Hindlimb muscle (tissue), 1 donor: Measurements from ENCODE around the gene SLITRK1. TPM values are rescaled to one million over a fixed set of nuclear protein-coding genes. Genes with fewer than 3 reads are reported as not detected.

Experiments
- DNase-seq: peaks from one replicate; pipeline ENCODE4 v3.0.0-alpha.2; 2013
- polyA plus RNA-seq: library from polyadenylated mRNA; unstranded; fragments of 120-200 nt; gene quantifications from one replicate; pipeline ENCODE4 v1.2.1, GENCODE V29; 2013; ENCODE audit not compliant: insufficient read length

SLITRK1 gene, protein sequence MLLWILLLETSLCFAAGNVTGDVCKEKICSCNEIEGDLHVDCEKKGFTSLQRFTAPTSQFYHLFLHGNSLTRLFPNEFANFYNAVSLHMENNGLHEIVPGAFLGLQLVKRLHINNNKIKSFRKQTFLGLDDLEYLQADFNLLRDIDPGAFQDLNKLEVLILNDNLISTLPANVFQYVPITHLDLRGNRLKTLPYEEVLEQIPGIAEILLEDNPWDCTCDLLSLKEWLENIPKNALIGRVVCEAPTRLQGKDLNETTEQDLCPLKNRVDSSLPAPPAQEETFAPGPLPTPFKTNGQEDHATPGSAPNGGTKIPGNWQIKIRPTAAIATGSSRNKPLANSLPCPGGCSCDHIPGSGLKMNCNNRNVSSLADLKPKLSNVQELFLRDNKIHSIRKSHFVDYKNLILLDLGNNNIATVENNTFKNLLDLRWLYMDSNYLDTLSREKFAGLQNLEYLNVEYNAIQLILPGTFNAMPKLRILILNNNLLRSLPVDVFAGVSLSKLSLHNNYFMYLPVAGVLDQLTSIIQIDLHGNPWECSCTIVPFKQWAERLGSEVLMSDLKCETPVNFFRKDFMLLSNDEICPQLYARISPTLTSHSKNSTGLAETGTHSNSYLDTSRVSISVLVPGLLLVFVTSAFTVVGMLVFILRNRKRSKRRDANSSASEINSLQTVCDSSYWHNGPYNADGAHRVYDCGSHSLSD
- 0.10 TPM for polyA plus RNA-seq

DNA sequence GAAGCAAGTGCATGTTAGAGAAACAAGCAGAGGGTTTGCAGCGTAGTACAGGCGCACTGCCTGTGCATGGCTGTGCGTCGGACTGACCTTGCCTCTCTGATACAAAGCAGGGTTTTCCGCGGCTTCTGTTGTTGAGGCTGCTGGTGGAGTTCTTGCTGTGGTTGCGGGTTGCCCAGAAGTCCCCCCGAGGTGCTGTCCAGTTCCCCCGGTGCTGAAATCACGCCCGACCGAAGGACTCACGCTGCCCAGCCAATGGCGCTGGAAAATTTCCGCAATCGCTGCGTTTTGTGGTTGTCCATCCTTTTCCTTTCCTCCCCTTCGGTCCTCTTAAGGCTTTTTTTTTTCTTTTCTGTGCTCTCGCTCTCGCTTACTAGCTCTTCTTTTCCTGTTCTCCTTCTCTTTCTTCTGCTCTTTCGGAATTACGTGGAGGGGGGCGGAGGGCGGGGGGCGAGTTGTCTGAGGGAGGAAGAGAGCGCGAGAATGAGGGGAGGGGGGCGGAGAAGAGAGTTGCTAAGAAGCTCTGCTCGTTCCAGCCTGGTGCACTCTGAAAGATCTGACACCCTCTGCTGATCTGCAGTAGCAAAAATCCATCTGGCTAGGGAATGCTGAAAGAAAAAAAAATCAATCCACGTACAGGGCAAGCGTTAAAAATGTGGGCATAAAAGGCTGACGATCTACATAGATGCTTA, at the start of gene SLITRK1:
SLITRK1 (minus strand) TSS at position 558 of the 689 bp plus-strand sequence. CDS start 967 bp downstream, outside the sequence.
- peak; percentile 83 for DNase-seq

DNA sequence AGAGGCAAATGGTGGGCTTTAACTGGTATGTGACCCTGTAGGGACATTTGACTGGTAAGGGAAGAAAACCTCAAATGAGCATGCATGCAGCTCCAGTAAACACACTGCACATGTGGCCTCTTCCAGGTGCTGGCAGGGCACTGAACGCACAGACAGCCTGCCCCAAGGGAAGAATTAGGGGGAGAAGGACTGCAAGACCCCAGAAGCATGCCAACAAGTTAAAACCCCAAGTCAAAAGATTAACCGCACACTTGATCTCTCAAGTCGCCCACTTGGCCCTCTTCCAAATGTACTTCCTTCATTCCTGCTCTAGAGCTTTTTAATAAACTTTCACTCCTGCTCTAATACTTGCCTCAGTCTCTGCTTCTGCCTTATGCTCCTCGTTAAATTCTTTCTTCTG, 46.9 kb upstream of the SLITRK1 start:
- DNase-seq: no peak

DNA sequence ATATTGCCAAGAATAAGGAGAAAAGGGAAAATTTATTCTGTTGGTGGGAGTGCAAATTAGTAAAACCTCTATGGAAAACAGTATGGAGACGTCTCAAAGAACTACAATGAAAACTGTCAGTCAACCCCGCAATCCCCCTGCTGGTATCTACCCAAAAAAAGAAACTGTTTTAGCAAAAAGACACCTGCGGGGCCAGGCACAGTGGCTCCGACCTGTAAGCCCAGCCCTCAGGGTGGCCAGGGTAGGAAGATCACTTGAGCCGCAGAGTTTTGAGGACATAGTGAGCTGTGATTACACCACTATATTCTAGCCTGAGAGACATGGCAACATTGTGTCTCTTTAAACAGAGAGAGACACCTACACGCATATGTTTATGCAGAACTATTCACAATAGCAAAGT, 37.5 kb upstream of the SLITRK1 start:
- no peak for DNase-seq

DNA sequence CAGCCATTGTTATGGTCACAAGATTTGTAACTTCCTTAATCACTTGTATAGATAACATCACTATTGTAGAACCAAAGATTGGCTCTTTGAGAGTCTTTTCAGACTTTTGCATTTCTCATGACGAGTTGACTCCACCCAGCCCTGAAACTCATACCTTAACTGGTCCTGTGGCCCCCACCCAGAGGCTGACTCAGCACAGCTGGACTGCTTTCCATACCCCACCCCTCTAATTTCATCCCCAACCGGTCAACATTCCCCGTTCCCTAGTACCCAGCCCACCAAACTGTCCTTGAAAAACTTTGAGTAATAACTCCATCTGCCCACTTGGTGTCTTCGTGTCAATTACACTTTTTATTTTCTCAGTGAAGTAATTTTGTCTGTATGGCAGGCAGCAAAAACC, 32.1 kb upstream of the SLITRK1 start:
- DNase-seq: no peak

DNA sequence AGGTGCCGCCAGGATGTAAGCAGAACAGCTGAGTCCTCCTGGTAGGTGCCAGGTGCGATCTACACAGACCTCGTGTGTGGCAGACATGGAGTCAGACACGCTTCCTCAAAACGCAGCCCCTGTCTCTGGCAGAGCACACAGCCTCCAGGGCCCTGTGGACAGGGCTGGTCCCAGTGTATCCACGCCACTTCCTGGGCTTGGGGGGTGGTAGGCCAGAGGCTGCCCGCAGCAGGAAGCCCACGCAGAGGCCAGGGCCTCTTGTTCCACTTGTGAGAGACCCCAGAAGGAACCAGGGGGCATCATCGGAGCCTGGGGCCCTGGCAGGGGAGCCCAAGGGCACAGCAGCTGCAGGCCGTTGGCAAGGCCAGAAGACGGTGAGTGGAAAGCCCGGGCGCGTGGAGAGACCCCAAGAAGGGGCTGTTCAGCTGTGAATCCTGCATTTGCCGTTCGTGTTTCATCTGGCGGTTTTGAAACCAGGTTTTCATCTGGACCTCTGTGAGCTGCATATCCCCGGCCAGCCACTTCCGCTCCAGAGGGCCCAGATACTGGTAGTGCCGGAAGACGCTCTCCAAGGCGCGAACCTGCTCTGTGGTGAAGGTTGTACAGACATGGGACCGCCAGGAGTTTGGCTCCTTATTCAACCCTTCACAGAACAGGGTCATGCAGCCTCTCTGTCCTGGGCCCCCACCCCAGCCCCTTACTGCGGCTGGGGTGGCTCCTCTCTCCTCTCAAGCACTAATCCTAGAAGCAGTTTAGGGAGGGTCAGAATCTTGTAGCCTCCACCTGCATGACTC, 25.1 kb upstream of the SLITRK1 start:
- no peak for DNase-seq

DNA sequence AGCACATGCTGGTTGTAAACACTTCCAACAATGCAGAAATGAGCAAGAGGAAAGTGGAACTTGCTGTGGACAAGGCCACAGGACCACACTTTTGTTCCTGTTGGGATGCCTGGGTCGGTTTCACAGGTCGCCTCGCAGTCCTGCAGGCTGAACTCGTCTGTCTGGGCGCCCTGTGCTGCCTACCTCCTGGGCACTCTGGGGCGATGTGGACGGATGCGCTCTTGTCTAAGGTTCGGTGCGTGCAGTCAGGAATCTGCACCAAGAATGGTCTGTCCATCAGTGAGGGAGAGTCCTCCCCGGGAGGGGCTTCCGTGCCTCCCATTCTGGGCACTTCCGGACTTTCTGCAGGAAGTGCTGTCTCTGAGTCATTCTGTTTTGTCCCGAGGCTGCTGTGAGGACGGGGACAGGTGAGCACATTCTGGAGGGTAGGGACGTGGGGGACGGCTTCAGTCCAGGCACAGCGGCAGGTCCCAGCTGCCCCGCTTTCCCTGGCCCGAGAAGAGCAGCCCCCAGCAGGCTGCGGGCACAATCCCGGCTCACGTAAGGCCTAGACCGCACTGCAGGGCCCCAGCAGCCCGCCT, 24.1 kb upstream of the SLITRK1 start:
- no peak for DNase-seq

DNA sequence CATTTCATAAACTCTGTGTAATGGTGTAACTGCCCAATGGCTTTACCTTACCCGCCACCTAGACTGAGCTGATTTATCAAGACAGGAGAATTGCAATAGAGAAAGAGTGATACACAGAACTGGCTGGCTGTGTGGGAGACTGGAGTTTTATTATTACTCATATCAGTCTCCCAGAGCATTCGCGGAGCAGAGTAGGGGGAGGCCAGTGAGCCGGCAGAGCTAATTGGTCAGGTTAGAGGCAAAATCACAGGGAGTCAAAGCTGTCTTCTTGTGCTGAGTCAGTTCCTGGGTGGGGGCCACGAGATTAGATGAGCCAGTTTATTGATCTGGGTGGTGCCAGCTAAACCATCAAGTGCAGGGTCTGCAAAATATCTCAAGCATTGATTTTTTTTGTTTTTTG, 23.4 kb upstream of the SLITRK1 start:
- no peak for DNase-seq

DNA sequence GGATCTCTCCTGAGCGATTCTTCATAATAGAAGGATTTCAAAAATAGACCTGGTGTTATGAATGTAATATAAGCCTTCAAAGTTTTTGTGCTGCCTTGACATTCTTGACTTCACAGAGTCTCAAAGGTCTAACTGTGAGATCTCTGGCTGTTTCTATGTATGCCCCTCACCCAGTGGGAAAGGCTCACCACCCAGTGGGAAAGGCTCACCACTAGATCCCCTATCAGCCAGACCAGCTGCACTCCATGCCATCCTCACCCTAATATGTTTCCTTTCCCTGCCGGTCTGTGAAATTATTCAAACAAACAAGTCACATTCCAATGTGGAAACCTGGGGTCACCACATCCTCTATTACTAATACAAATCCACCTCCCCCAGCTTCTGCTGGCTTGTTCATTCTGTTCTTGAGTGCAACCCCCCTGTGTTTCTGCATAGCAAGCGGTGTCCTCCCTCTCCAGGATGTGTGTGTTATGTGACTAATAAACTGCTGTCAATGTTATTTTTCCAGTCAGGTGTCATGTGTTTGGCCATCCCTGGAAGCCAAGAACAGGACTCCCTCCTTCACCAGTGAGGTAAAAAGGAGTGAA, 13.8 kb upstream of the SLITRK1 start:
- no peak for DNase-seq

DNA sequence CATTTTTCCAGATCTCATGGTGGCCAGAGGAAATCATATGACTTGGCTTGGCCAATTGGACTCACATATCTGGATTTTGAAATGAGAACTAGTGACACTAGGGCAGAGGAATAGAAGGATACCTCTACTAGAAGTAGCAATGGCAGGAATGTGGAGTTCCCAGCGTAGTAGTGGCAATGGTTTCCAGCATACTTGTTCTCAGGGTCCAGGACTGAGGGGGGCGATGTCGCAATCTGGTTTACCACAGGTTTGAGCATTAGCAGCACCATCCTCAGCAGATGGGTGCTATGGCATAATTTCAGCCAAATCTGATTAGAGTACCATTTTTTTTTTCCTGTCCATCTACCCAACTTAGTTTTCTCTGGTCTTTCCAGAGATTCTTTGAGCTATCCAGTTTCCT, 8.1 kb upstream of the SLITRK1 start:
- DNase-seq: no peak

DNA sequence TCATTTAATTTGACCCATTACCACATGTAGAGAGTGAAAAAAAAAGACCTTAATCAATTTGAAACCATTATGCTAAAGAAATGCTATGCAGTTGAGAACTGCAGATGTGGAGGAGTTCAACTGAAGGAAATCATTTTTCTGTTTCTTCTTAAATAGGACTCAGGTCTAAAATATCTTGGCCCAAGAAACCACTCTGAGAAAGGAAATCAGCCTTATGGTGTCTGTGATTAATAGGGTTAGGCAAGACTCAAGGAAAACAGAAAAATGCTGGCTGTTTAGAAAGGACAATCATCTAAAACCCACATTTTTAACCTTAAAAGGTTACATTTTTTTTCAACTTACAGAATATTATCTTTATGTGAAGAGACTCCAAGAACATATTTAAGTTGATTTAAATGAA, 1.9 kb upstream of the SLITRK1 start:
- DNase-seq: no peak

DNA sequence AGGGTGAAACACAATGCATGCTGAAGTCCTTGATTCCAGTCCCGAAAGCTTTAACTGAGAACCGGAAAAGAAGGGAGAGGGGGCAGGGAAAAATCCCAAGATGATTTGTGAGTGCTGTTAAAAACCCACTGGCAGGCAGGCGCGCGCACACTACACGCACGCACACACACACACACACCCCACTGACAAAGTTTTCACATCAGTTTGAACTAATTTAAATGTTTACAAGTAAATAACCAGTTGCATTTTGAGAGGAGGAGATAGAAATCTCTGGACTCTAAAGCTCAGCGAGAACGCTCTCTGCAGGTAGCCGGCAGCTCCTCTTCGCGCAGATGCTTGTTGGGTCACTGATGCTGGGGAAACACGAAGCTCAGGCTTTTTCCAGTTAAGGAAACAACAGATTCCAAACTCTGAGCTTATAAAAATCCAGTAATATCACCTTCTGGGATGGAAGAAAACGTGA, 818 bp upstream of the SLITRK1 start:
- no peak for DNase-seq

DNA sequence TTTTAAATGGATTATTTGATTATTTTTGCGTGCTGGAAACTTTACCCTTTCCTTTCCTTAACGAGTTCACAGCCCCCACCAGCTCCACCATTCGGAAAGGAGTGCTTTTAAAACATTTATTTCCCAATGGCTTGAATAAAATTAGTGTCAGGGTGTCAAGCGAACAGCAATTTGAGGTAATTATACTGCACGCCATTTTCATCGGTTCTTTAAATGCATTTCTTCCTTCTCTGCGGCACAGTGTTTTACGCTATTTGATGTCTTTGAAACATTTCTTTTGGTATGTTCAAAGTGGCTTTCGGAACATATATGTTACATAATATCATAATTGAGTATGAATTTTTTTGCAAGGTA, 309 bp upstream of the SLITRK1 start:
- DNase-seq: no peak

DNA sequence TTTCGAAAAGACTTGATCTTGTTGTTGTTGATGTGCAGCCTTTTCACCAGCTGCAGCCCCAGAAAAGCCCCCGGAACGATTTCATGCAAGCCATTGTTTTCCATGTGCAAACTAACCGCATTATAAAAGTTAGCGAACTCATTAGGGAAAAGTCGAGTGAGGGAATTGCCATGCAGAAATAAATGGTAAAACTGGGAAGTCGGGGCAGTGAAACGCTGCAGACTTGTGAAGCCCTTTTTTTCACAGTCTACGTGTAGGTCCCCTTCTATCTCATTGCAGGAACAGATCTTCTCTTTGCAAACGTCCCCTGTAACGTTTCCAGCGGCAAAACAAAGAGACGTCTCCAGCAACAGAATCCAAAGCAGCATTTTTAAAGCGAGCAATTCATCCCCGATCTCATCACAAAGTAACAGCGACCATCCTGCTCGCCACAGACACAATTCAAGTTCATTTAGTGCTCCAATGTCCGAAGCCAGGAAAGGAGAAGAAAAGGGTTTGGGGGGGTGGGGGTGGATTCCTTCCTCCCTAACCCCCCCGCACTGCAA, 1.1 kb downstream of the SLITRK1 start:
- DNase-seq: no peak

DNA sequence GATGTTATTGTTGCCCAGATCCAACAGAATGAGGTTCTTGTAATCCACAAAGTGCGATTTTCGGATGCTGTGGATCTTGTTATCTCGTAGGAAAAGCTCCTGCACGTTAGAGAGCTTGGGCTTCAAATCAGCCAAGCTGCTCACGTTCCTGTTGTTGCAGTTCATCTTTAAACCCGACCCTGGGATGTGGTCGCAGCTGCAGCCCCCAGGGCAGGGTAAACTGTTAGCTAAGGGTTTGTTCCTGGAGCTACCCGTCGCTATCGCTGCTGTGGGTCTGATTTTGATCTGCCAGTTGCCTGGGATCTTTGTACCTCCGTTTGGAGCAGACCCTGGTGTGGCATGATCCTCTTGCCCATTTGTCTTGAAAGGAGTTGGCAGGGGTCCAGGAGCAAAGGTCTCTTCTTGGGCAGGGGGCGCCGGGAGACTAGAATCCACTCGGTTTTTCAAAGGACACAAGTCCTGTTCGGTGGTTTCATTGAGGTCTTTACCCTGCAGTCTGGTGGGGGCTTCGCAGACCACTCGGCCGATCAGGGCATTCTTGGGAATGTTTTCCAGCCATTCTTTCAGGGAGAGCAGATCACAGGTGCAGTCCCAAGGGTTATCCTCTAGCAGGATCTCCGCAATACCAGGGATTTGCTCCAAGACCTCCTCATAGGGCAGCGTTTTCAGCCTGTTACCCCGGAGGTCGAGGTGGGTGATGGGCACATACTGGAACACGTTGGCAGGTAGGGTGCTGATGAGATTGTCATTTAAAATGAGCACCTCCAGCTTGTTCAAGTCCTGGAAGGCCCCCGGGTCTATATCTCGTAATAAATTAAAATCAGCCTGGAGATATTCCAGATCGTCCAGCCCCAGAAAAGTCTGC, 1.8 kb downstream of the SLITRK1 start:
- DNase-seq: no peak

DNA sequence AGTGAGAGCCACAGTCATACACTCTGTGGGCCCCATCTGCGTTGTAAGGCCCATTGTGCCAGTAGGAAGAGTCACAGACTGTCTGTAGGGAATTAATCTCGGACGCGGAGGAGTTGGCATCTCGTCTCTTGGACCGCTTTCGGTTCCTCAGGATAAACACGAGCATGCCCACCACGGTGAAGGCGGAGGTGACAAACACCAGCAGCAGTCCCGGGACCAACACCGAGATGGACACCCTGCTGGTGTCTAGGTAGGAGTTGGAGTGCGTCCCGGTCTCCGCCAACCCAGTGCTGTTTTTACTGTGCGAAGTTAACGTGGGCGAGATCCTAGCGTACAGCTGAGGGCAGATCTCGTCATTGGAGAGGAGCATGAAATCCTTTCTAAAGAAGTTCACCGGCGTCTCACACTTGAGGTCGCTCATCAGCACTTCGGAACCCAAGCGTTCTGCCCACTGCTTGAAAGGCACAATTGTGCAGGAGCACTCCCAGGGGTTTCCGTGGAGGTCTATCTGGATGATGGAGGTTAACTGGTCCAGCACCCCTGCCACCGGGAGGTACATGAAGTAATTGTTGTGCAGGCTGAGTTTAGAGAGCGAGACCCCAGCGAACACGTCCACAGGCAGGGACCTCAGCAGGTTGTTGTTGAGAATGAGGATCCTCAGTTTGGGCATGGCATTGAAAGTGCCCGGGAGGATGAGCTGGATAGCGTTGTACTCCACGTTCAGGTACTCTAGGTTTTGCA, 2.7 kb downstream of the SLITRK1 start:
- DNase-seq: no peak

DNA sequence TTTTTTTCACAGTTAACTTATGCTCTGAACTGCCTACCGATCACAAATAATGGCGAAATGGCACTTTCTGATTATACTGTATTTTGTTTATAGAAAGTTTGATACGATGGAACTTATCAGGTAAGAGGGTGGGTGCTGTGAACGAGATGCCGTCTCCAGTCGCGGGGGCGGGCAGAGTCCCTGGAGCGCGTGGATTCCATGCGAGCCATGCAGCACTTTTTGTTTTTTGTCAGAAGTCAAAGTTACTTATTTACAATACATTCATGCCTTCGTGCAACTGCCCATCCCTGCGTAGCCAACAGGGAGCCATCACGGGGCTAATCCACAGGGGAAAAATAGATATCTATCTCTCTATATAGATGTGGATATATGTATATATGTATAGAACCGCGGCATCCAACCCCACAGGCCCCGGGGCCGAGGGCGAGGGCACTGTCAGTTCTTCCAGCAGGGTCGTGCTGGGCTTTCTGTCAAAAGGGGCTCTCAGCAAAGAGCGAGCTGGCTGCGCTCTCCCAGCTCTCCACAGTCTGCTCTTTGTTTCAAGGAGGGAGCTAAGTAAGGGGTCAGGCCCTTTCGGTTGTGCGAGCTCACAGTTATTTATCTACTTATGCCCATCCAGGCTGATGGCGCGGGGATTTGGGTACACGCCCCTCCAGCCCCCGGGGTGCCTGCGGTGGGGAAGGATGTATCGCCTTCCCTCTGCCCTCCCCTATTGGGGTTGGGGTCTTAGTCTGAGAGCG, 3.4 kb downstream of the SLITRK1 start:
- no peak for DNase-seq

DNA sequence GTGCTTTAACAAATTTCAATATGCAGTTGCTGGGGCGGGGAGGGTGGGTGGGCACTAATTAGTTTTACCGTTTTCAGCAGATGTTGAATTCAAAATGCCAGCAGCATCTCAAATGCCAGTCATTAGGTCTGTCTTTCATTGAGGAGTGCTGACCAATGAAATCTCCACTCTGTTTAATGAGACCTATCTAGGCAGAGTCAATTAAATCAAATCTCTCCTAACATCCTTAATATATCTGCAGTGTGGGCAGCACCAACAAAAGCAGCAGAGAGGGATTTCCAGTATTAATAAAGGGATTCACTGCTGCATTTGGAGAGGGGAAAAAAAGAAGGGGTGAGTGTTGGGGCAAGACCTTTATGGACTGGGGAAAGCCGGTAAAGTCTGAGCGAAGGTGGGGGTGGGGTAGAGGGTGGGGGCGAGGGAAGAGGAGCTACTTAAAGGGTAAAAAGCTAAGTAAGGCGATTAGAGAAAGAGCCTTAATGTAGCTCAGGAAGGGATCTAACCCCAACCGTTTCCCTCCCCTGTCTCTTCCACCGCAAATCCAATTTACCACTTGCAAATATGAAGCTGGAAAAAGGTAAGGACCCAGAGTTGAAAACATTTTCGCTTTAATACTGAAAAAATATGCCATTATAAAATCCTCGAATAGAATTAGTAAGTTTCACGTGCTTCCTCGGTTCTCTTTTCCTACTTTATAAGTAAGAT, 4.5 kb downstream of the SLITRK1 start:
- DNase-seq: no peak

DNA sequence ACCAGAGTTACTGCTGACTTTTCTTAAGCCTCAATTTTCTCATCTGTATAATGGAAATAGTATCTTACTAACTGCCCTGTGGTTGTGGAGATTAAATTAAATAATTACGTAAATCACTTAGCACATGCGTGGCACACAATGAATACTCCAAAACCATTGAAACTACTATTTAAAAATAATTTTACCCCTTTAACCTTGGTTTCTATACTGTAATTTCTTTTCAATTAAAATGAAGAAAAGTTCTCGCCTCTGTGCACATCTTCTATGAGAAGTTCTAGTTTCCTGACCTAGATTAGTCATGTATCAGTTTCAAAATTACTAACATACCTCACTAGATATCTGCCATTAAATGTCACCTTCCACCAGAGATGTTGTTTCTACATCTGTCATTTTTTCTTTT, 5.7 kb downstream of the SLITRK1 start:
- DNase-seq: no peak
